Stimulated activated CD8-positive, alpha-beta memory T cell treated with anti-CD3 and anti-CD28 coated beads, Interleukin-7, amount 100 ng/mL, for 24 hours (primary cell): Measurements from ENCODE around the gene FAF2.
"Not testable (repeated sequence)": the region's sequence is repeated elsewhere in the genome, so short reads cannot be mapped to it uniquely, and the experiment has no call there.

Experiments
- DNase-seq: peaks from one replicate; pipeline ENCODE4 v3.0.0-alpha.2; 2020; ENCODE audit warnings: low read depth

The FAF2 gene

DNA sequence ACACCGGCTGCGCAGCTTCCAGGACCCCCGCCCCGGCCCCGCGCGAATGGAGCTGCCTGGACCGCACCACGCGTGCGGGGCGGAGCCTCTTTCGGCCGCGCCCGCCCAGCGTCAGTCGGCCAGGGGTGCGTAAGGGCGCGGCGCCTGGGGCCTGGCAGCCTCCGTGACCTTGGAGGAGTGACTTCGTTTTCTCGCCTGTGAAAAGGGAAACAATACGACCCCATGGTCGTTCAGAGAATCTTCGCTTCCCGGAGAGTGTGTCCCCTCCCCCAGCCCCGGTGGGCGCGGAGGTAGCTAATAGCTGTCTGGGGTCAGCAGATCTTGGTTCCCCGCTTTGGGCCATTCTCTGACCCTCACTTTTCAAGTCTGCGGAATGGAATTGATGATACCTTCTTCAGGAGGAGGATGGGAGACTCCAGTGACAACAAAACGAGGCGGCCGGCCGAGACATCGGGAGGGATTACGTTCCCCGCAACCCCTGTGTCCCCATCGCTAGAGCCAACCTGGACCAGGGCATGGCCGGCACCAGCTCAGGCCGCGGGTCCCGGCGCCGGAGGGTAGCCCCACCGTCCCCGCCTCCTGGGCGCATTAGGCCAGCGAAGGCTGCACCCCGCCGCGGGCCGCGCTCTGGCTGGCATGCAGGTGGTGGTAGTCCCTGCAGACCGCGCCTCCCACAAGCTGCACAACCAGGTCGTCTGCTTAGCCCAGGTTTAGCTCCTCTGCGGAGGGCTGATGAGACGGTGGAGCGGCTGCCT is 95.4 kb downstream of the FAF2 start:
- DNase-seq, result no peak

- DNase-seq, result no peak
Measured at GRCh38 chr5:176545388-176545736, 97.2 kb downstream of the FAF2 start.

GRCh38 chr5:176545737-176546509 is 97.7 kb downstream of the FAF2 start:
- DNase-seq, result no peak

GRCh38 chr5:176547802-176548201 is 99.6 kb downstream of the FAF2 start:
- no peak for DNase-seq

DNA sequence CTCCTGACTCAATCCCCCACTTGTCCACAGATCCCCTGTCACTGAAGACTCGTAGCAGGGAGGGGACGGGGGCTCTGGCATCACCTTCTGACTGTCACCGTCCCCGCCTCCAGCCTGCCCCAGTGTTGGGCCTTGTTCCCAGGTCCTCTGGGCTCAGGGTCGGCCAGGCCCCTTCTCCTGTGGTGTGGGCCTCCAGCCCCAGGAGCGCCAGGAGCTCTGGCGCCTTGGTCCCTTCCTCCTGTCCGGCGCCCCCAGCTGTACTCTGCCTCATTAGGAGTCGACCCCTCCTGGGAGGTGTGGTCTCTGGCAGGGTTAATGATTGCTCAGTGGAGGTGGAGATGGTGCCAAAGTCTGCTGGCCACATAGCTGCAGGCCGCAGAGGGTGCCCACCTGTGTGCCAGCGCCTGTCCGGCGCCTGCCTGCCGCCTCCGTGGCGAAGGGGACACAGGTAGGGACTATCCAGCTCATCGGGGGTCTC is 100.8 kb downstream of the FAF2 start, which contains the start of gene CDHR2:
Gene CDHR2, plus strand, starts transcription at position 376 of the 478 bp plus-strand sequence. CDS start 16,011 bp downstream, outside the sequence.
- DNase-seq, result no peak

- DNase-seq, result no peak
Measured at GRCh38 chr5:176549871-176550270, 101.7 kb downstream of the FAF2 start.

DNA sequence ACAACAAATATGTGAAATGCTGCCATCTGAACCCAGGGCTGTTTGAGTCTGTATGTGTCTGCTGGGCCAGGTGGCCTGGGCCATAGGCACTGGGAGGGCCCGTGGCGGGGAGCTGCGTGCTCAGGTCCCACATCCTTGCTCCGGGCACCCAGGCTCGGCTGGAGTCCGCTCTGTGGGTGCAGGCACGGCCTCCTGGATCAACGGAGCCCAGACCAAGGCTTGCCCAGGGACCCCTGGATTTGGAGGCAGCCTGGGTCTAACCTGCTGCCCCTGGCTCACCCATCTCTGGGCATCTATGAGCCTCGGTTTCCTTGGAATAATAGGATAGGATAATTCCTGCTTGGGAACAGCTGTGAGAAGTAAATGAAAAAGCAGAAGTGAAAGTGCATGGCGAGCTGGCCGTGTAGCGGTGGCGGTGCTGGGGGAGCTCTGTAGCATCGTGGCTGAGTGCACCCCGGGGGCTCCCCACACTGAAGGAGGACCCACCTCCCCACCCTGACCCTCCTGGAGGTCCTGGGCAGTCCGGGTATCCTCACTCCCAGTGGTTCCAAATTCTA is 102.2 kb downstream of the FAF2 start:
- DNase-seq, result no peak

DNA sequence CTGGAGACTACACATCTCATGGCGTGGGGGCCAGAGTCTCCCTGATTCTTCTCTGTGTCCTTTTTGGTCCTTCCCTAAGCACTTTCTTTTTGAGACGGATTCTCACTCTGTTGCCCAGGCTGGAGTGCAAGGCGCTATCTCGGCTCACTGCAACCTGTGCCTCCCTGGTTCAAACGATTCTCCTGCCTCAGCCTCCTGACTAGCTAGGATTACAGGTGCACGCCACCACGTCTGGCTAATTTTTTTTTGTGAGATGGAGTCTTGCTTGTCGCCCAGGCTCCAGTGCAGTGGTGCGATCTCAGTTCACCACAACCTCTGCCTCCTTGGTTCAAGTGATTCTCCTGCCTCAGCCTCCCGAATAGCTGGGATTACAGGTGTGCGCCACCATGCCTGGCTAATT is 102.8 kb downstream of the FAF2 start:
- DNase-seq, result not testable (repeated sequence)

GRCh38 chr5:176552332-176552869 is 104.2 kb downstream of the FAF2 start:
- no peak for DNase-seq

DNA sequence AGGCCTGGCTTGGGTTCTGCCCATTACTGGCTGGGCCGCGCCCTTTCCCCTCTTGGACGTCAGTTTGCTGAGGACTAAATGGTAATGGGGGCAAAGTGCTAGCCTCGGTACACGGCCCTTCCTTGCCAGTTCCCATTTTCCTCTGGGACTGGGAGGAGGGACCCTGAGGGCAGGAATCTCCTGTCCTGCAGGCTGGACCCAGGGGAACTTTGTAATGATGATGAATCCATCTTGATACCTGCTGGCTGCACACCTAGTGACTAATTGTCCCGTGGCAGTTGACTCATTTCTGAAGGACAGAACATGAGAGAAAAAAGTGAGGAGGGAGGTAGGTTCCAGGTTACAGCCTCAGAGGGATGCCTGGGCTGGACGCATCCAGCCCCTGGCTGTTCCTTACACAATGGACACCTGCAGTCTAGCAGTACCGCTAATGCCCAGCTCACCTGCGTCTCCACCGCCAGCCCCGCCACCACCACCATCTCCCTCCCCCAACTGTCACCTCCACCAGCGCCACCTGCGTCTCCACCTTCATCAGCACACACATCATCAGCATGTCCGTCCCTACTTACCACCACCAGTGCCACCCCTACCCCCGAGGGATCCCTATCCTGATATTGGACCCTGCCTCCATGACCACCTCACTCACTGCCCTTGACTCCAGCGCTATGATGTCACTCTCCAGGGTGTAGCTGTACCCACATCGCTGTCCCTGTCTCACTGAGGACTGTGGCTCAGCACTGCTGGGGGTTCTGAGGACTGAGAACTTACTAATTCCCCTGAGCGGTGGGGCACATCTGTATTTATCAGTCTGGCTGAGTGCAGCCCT is 105.3 kb downstream of the FAF2 start:
- DNase-seq, result no peak

GRCh38 chr5:176557846-176558245 is 109.7 kb downstream of the FAF2 start:
- no peak for DNase-seq
